GM19328 (cell line): ENCODE data around the gene SIX2.

Experiments used
- ATAC-seq: cut with Tn5 transposase; IDR thresholded peaks from one replicate; pipeline ENCODE4 v1.9.1; 2021; ENCODE audit warnings: mild to moderate bottlenecking, moderate library complexity; ENCODE audit not compliant: unreplicated experiment

SIX2 gene

GRCh38 chr2:45020439-45020838, 11.2 kb upstream of the SIX2 start:
- no peak for ATAC-seq

DNA sequence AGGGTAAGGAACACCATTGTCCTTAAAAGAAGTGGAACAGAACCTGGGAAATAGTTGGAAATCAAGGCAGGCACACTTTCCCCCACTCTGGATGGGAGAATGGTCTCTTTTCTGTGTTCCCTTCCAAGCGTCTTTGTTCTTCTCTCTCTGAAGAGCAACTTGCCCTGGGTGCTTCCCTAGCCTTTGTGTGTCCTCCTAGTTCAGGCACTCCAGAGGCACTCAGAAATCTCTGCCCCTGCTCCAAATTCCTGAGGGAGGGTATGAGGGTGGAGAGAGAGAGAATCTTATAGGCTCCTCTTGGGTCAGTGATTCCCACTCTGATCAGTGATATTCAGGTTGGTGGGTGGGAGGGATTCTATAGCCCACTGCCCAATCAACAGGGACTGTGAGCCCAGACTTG, 8.8 kb upstream of the SIX2 start:
- no peak for ATAC-seq

DNA sequence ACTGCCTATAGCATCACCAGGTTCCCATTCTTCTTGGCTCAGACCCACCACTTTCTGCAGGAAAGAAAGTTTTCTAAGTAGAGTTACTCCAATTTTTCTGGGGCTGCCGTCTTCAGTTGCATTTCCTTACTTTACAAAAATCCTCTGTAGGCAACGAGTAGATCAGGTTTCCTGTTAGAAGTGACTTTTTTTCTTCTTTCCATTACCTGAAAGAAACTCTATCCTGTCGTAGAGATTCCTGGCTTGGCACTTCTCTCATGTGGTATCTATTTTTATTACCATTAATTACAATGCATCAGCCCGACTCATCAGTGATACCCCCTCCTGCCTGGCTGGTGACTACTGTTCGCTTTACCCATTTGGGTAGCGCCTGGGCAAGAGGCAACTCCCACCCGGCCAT, 5.6 kb upstream of the SIX2 start:
- ATAC-seq: no peak

GRCh38 chr2:45014016-45014702, 4.9 kb upstream of the SIX2 start:
- ATAC-seq: no peak

DNA sequence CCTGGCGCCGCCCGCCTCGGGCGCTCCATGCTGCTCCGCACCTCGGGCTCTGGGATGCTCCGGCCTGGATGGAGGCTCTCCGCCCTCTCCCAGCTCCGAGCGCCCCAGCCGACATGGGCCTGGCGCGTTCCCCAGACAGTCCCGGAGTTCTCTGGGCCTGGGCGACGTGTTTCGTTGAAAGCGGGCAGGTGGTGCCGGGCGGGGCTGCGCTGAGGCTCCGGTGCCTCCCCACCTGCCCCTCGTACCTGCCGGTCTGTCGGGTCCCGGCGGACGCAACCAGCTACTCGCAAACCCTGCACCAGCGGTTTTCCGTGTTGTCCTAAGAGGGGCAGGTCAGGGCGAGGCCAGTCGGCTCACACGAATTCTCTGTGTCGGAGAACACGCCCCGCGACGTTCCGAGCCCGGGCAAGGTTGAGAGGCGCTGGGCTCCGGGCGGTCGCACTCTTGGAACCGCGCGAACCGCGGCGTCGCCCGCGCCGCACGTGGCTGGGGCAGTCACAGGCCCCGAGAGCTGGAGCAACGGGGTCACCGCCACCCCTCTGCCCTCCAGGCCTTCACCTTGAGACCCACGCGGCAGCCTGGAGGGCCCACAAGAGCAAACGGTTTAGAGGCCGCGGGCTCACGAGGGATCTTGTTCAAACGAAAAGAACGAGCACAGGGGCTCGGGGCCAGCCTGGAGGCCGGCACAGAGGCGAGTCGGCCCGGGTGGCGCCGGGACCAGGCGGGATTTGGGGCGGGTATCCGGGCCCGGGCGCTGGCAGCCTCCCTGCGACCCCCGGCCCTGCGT, 4.2 kb upstream of the SIX2 start:
- ATAC-seq: no peak

DNA sequence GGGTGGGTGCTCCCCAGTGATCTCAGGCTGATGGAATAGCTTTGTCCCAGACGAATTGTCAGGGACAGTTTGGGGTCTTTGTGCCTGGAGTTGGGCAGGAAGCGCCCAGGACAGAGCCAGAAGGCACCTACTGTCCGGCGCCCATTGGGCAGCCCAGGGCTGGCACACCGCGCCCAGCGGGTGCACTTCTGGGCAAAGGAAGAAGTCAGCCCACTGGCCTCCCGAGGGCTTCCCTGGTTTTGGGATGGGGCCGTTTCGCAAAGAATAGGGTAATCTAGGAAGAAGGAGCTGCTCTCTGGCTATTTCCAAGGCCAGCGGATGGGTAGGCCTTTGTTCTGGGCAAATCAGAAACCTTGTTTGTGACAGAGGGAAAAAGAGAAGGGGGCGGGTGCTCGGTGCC, 3.5 kb upstream of the SIX2 start:
- no peak for ATAC-seq

DNA sequence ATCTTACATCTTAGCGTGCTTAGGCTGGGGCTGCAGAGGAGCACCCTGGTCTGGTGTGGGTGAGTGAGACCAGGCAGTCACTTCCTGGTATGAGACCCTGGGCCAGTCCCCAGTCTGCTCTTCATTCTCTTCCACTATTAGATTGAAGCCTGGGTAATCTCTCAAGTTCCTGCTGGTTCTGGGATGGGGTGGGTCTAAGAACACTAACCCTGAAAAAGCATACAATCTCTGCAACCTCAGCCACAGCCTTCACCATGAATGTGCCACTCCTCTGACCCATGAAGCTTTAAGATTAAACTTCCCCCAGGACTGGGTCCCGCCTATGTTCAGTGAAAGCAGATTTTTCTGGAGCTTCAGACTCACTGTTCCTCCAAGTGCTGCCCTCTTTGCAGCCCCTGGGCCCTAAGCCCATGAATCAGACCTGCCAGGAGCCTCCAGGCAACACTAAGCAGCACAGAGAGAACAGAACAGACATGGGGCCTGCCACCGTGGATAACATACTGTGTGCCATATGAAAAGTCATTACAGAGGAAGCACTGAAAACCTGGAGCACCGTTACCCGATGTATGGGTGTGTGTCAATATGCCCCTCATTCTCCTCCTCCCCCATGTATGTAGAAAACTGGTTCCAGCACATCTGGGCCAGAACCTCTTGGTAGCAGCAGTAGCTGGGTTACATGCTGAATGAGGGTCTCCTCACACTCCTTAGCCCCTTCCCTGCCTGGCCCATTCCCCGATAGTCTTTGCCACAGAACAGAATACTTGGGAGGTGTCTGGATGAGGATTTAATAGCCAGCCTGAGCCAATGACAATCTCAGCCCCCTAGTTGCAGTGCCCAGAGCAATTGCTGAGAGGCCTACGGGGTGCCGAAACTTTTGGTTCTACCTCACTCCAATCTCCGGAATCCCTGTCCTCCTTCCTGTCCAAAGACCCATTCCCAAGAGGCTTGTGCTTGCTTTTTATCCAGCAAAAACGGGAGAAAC, 2.7 kb upstream of the SIX2 start:
- ATAC-seq: no peak

GRCh38 chr2:45011121-45011520, 1.9 kb upstream of the SIX2 start:
- ATAC-seq: no peak

DNA sequence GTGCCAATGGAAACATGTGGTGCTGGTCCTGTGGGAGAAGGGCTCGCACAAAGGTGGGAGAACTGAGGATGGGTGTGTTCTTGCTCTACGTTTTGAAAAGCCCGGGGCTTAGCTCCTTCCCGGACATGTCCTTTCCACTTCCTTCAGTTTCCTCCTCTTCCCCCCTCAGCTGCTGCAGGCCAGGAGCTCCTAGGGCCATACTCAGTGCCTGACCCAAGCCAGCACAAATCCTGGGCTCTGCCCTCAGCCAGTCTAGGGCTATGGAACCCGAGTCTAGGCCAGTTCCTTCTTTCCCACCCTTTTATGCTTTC, 1.4 kb upstream of the SIX2 start:
- no peak for ATAC-seq

DNA sequence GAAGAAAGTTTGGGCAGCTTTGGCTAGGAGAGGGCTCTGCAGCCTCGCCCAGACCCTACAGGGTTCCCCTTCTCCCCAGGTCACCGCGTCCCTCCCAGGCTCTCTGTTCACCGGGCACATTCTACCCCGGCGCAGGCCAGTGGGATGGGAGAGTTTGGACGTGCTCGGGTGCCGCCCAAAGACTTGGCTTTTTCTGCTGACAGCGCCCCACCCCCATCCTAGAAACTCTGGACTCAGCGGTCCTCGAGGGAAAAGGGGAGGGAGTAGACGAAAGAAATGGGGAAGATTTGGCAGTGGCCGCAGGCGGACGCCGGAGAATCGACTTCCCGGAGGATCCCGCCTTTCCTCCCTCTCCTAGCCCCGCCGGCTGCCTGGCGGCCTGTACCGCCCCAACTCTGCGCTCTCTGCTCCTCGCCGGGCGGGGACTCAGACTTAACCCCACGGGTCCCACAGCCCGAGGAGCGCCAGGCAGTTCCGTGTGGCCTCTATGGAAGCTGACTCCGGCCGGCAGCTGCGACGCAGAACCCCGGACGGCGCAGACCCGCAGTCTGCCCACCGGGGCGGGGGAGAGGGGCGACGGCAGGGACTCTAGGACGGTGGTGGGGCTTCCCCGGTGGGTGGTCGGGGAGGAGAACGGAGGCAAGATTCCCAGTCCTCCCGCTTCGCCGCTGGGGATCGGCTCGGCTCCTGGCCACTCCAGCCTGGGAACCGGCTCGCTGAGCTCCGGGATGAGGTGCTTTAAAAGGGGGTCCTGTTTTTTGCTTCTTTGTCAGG, 863 bp upstream of the SIX2 start:
- ATAC-seq: no peak

- ATAC-seq: no peak
Observed at GRCh38 chr2:45008296-45009129, 739 bp downstream of the SIX2 start.

DNA sequence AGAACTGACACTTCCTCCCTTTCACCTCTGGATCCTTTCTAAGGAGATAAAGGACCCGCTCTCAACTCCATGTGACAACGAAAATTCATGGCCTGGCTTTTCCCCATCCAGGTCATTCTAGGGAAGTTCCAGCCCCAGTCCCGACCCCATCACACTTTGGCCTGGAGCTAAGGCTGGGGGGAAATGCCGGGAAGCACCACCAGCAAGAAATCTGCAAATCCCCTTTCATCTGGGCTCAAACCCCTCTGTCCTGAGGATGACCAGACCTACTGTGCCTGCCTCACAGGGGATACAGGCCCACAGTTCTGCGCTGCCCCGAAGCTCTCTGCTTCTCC, 1.3 kb downstream of the SIX2 start:
- no peak for ATAC-seq

GRCh38 chr2:45006942-45007287, 2.3 kb downstream of the SIX2 start:
- no peak for ATAC-seq

DNA sequence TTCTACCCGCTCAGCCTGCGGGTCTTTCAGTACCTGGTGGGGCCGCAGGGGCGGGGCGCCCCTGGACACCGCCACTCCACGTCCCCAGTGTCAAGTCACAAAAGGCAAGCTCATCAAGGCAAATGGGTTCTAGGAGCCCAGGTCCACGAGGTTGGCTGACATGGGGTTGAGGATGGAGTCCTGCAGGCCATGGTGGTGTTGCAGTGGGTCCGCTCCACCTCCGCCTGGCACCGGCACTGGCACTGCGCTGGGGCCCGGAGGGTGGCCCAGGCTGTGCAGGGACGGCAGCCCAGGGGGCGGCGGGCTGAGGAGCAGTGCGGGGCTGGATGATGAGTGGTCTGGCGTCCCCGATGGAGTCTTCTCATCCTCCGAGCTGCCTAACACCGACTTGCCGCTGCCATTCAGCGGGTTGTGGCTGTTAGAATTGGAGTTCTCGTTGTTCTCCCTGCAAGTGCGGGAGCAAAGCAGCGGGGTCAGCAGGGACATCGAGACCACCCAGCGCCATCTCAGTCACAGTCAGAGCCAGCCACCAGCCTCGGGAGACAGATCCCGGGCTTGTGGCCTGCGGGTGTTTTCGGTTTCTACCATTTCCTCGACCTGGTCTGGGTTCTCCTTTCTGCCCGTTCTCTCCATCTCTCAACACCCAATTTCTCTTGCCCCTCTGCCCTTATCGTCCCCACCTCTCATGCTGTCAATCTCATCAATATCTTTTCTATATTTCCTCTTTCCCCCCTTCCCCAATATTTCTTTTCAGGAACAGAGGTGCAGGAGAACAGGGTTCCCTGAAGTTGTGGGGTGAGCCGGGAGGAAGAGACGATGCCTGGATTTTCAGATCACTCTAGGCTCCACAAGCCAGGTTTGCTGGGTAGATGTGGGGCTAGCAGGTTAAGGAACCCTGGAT, 3.0 kb downstream of the SIX2 start:
- ATAC-seq: no peak

DNA sequence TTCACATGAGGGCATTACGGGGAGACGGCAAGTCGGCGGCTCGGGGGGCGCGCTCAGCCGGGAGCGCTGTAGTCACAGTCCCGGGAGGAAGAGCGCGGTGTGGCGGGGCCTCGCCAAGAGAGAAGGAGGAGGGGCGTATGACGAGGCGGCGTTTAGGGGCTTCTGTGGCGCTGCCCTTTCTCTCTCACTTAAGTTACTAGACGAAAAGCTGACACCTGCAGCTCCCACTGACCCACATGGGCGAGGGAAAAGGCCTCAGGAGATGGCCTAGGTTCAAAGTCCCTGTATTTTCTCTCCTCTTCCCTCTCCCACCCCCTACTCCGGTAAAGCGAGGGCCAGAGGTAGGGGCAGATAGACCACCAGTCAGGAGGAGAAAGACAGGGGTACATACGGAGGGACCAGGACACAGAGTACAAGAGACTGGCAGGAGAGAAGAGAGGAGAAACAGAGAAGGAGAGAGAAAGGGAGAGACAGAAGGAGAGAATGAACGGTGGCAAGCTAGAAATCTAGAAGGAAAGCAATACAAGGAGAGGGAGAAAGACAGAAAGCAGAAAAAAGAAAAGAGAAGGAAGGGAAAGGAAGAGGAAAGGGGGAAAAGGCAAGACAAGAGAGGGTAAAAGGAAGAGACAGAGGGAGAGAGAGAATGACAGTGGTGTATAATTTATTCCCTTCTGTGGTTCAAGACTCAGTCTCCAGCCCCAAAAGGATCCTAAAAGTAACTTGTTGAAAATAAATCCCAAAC, 3.8 kb downstream of the SIX2 start:
- no peak for ATAC-seq

- ATAC-seq: no peak
Observed at GRCh38 chr2:45004562-45005191, 4.6 kb downstream of the SIX2 start.

DNA sequence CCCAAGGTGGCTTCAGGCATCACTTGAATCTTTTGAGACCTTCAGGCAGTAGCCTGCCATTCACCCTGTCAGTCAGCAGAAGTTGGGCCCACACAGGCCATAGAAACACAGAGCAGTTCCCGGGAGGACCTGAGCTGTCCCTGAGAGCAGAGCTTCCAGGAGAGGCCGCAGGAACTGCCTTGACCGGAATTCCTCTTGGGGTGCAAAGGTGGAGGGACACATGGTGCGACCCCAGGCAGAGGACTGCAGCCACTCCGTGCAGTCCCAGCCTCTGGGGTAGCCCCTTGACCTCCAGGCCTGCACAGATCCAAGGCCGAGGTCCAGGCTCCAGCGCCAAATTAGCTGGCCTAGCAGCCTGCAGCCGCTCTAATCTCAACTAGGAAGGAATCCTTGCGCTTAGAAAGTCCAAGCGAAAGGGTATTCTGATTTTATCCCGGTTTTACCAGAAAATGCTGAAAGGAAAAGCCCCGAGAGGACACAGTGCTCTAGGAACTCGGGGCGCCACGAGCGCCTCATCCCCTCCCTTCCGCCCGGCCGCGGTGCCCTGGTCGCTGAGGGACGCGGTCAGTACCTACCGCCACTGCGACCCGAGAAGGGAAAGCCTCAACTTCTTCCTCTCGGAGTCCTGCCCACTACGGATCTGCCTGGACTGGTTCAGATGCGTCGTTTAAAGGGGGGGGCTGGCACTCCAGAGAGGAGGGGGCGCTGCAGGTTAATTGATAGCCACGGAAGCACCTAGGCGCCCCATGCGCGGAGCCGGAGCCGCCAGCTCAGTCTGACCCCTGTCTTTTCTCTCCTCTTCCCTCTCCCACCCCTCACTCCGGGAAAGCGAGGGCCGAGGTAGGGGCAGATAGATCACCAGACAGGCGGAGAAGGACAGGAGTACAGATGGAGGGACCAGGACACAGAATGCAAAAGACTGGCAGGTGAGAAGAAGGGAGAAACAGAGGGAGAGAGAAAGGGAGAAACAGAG, 5.4 kb downstream of the SIX2 start:
- no peak for ATAC-seq
